ENCODE data around the gene STARD13.
A peak's percentile ranks its signal among the peaks of the same experiment; 100 is the strongest.

Gene STARD13

DNA sequence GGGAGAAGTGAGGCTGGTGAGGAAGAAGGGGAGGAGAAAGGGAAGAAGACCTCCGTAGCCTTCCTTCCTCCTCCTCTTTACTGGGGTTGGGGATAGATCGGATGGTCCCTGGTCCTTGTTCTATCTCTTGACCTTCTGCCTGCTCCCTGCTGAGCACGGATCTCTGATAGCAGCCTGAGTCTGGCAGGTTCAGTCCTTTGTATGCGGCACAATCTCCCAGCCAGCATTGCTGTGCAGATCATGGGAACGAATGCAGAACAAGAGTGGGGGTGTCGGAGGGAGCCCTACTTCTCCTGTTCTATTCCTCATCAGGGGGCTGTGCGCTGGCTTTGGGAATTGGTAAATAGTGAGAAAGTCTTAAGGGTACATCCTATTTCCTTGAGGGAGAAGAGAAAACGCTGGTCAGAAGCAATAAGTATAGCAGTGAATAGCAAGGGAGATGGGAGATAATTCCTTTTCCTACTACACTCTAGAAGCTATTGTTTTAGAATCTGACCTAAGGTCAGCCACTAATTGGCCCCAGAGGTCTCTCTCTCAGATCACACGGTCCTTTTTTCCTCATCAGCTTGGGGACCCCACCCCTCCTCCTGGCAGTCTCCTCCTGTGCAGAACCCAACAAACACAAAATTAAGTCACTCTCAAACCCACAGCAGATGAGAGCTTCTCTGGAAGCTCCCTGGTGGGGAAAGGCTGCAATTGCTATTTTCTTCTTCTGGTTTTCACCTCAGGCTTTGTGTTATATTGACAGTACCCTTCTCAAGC is 228.4 kb downstream of the STARD13 start:
- TF ChIP-seq CTCF (IDR thresholded peaks at IDR 0.05; ENCODE audit: insufficient read depth, low read length, missing control alignments): peak; percentile 31
- no peak overlapping the region for H3K4me3 ChIP-seq (ENCODE audit: low read depth, low read length)
- POLR2A ChIA-PET: no interaction called here
- DNase-seq (ENCODE audit: low read depth, low spot score): no peak
- CTCF ChIA-PET: interaction anchor here (0.7 to 1.5 kb wide), 4 partner anchors 13 to 24 kb away, joined by 3 read pairs; no protein-coding TSS in a partner anchor

DNA sequence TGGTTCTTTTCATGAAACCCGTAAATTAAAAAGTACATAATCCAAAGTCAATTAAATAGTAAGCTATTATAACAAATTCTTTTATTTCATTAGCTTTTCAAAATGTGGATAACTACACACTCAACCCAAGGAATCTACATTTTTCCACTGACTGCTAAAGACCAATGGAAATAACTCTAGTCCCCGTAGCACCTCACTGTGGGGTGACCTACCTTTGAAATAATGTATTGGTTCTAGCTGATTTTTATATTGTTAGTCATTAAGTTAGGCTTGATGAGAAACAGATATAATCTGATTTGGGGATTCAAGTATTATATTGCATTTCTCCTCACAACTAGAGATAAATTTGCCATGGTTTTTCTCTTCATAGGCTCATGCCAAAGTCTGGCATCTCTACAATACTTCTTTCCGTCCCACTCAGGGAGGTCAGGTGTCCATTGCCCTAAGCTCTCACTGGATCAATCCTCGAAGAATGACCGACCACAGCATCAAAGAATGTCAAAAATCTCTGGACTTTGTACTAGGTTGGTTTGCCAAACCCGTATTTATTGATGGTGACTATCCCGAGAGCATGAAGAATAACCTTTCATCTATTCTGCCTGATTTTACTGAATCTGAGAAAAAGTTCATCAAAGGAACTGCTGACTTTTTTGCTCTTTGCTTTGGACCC is 232.0 kb downstream of the STARD13 start:
- H3K4me3 ChIP-seq (ENCODE audit: low read depth, low read length): no peak overlapping the region
- ChIA-PET CTCF (no interaction called here), POLR2A (no interaction called here)
- TF ChIP-seq CTCF (IDR thresholded peaks at IDR 0.05; ENCODE audit: insufficient read depth, low read length, missing control alignments): no peak
- no peak for DNase-seq (ENCODE audit: low read depth, low spot score)

All from AG04449 (cell line).